Measurements from ENCODE around the gene PTPN13. TPM values are rescaled to one million over a fixed set of nuclear protein-coding genes. Genes with fewer than 3 reads are reported as not detected.

The PTPN13 gene
- total RNA-seq, 2 donors from 2014 or later: 18.6 to 36.4 TPM

DNA sequence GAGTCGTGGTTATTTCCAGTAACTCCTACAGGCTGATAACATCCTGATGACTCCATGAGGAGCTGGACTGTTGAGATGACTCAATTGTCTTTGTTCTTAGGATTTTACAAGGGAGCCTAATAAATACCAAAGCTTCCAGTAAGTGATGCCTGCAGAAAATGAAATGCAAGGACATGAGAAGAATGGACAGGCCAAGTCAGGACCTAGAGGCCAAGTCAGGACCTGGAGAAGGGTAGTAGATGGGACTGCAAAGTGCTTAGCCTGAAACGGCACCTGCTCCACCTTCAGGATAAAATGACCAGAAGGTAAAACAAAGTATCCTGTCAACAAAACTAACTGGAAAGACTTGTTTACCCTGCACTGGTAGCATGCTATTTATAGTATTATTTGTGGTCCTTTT, 261.5 kb downstream of the PTPN13 start:
- Histone ChIP-seq H3K4me3 (no peak overlapping the region), H3K36me3 (no peaks in the 10 kb centered on the region), H3K4me1 (ENCODE audit: control insufficient read depth in 1 of 2, low read depth in 2 of 2) (no peaks in the 10 kb centered on the region), H3K27ac (no peak overlapping the region), H3K27me3 (replicated peaks; ENCODE audit: insufficient read depth) (no peaks in the 10 kb centered on the region), H3K9me3 (no peaks in the 10 kb centered on the region)
- TF ChIP-seq, protein P1, sequence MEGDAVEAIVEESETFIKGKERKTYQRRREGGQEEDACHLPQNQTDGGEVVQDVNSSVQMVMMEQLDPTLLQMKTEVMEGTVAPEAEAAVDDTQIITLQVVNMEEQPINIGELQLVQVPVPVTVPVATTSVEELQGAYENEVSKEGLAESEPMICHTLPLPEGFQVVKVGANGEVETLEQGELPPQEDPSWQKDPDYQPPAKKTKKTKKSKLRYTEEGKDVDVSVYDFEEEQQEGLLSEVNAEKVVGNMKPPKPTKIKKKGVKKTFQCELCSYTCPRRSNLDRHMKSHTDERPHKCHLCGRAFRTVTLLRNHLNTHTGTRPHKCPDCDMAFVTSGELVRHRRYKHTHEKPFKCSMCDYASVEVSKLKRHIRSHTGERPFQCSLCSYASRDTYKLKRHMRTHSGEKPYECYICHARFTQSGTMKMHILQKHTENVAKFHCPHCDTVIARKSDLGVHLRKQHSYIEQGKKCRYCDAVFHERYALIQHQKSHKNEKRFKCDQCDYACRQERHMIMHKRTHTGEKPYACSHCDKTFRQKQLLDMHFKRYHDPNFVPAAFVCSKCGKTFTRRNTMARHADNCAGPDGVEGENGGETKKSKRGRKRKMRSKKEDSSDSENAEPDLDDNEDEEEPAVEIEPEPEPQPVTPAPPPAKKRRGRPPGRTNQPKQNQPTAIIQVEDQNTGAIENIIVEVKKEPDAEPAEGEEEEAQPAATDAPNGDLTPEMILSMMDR (IDR thresholded peaks at IDR 0.05): no peak
- ATAC-seq (ENCODE audit: insufficient number of reproducible peaks, low FRiP score, low read depth): no peak
- no peak for DNase-seq (ENCODE audit: low spot score)

DNA sequence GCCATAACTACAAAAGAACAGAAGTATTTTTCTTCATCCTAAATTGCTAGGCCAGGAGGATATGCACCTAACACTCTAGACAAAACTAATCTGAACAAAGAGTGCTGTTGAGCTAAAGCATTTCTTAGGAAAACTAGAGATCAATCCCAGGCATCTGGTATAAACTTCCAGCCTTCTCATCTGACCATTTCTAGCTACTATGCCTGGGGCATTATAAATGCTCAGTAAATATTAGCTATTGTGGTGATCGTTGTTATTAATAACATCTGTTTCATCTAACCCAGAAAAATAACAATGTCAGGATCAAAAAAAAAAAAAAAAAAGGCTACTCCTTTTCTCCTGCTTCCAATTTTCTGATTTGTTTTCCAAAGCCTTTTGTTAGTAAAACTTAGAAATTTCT, 262.8 kb downstream of the PTPN13 start:
- ATAC-seq (ENCODE audit: insufficient number of reproducible peaks, low FRiP score, low read depth) (no peak), DNase-seq (ENCODE audit: low spot score) (no peak)
- H3K9me3 ChIP-seq: no peaks in the 10 kb centered on the region
- H3K27me3 ChIP-seq (replicated peaks; ENCODE audit: insufficient read depth): no peaks in the 10 kb centered on the region
- H3K36me3 ChIP-seq: no peaks in the 10 kb centered on the region
- no peaks in the 10 kb centered on the region for H3K4me1 ChIP-seq (ENCODE audit: control insufficient read depth in 1 of 2, low read depth in 2 of 2)
- TF ChIP-seq, protein P1 (IDR thresholded peaks at IDR 0.05): no peak
- no peak overlapping the region for H3K4me3 ChIP-seq
- H3K27ac ChIP-seq: no peak overlapping the region

DNA sequence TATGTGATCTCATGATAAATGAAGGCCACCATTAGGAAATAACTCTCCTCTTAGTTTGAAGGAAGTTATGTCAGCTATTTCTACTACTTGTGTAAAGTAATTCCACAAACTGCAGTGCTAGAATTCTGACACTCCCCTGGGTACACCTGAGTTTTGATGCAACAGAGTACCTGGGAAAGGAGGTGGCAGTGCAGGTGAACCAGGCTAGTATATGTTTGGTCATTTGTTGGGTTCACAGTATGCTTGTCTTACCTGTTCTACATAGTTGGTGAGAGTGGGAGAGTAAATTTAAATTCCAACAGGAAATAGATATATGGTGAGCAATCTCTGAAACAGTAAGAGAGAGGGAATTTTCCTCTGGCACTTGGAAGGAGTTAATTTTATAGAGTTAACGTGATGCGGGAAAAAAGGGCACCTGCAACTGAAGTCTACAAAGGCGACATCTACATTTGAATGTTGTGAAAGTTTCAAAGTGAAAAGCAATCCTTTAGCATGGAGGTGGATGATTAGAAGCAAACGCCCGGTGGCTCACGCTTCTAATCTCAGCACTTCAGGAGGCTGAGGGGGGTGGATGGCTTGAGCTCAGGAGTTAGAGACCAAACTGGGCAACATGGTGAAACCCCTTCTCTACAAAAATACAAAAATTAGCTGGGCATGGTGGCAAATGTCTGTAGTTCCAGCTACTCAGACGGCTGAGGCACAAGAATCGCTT, 263.4 kb downstream of the PTPN13 start:
- Histone ChIP-seq H3K4me3 (no peak overlapping the region), H3K9me3 (no peaks in the 10 kb centered on the region), H3K36me3 (no peaks in the 10 kb centered on the region), H3K27ac (no peak overlapping the region), H3K27me3 (replicated peaks; ENCODE audit: insufficient read depth) (no peaks in the 10 kb centered on the region), H3K4me1 (ENCODE audit: control insufficient read depth in 1 of 2, low read depth in 2 of 2) (no peaks in the 10 kb centered on the region)
- no peak for DNase-seq (ENCODE audit: low spot score)
- TF ChIP-seq, protein P1 (IDR thresholded peaks at IDR 0.05): no peak
- ATAC-seq (ENCODE audit: insufficient number of reproducible peaks, low FRiP score, low read depth): no peak

Other genes with a start within 250 kb of the PTPN13 start
- 10 to 100 TPM; 28.8 to 44.7 TPM for gene MAPK10, start 234.3 kb upstream of the PTPN13 start, total RNA-seq